HG03139 (cell line): ENCODE data around the gene POT1.

ENCODE experiments used
- ATAC-seq: cut with Tn5 transposase; IDR thresholded peaks from one replicate; pipeline ENCODE4 v1.9.1; 2021; ENCODE audit not compliant: unreplicated experiment

Gene POT1

GRCh38 chr7:124912972-124913371 is 16.7 kb downstream of the POT1 start:
- no peak for ATAC-seq

- ATAC-seq, result no peak
These were observed 19.8 kb downstream of the POT1 start for GRCh38 chr7:124909808-124910207.

- ATAC-seq, result no peak
These were observed 21.4 kb downstream of the POT1 start for GRCh38 chr7:124908259-124908658.

GRCh38 chr7:124907490-124907889 is 22.1 kb downstream of the POT1 start:
- no peak for ATAC-seq

GRCh38 chr7:124898531-124898930 is 31.1 kb downstream of the POT1 start:
- no peak for ATAC-seq

GRCh38 chr7:124896001-124896400 is 33.6 kb downstream of the POT1 start:
- no peak for ATAC-seq

GRCh38 chr7:124893140-124893827 is 36.3 kb downstream of the POT1 start:
- ATAC-seq, result peak; percentile 66

GRCh38 chr7:124887247-124887646 is 42.4 kb downstream of the POT1 start:
- ATAC-seq, result no peak

- ATAC-seq, result no peak
These were observed 47.6 kb downstream of the POT1 start for GRCh38 chr7:124881981-124882380.

GRCh38 chr7:124879771-124880170 is 49.9 kb downstream of the POT1 start:
- no peak for ATAC-seq

GRCh38 chr7:124879103-124879502 is 50.5 kb downstream of the POT1 start:
- no peak for ATAC-seq

- no peak for ATAC-seq
These were observed 54.9 kb downstream of the POT1 start for GRCh38 chr7:124874644-124875163.

GRCh38 chr7:124857672-124858235 is 71.9 kb downstream of the POT1 start:
- ATAC-seq, result no peak

GRCh38 chr7:124856299-124856888 is 73.2 kb downstream of the POT1 start:
- no peak for ATAC-seq

GRCh38 chr7:124843336-124843735 is 86.3 kb downstream of the POT1 start:
- ATAC-seq, result no peak

- no peak for ATAC-seq
These were observed 89.2 kb downstream of the POT1 start for GRCh38 chr7:124840435-124840834.

GRCh38 chr7:124839687-124840086 is 89.9 kb downstream of the POT1 start:
- ATAC-seq, result no peak

- ATAC-seq, result no peak
These were observed 93.5 kb downstream of the POT1 start for GRCh38 chr7:124836173-124836572.

- ATAC-seq, result no peak
These were observed 110.8 kb downstream of the POT1 start for GRCh38 chr7:124818807-124819206.

- ATAC-seq, result no peak
These were observed 115.4 kb downstream of the POT1 start for GRCh38 chr7:124813994-124814798.

GRCh38 chr7:124812764-124813163 is 116.9 kb downstream of the POT1 start:
- no peak for ATAC-seq
